IMR-90 (cell line): ENCODE data around the gene GPR75. TPM values are rescaled to one million over a fixed set of nuclear protein-coding genes. Genes with fewer than 3 reads are reported as not detected.

ENCODE experiments used
- ATAC-seq: fragments of 200-7000 bp; cut with Tn5 transposase; 2 replicates; pipeline ENCODE4 v1.9.1; 2020; ENCODE audit warnings: low read depth, mild to moderate bottlenecking, moderate library complexity
- BruUV-seq: library from RNA; stranded (reverse); fragments of 400-500 nt; replicated peaks from 2 replicates; lab custom pipeline; 2021; lab: Mats Ljungman, UMichigan
- CTCF ChIA-PET: fragments of 300-600 bp; formaldehyde crosslinking; extraction: SDS; loops from one replicate; lab custom pipeline; 2021; ENCODE audit warnings: antibody characterized with exemption; lab: Yijun Ruan, JAX
- POLR2A ChIA-PET: fragments of 300-600 bp; sonication (Branson Sonifier 250); formaldehyde crosslinking; loops from one replicate; lab custom pipeline; 2022; ENCODE audit warnings: antibody characterized with exemption; ENCODE audit not compliant: unreplicated experiment; lab: Charles Lee
- DNase-seq: peaks from one replicate; pipeline ENCODE4 v3.0.0; 2013
- H2AFZ ChIP-seq: replicated peaks from 2 replicates; pipeline ENCODE3; 2013; ENCODE audit warnings: low read length, mild to moderate bottlenecking; ENCODE audit not compliant: poor library complexity
- H2AK5ac ChIP-seq: 2 replicates; pipeline ENCODE4 v1.6.1; 2013; ENCODE audit warnings: low read depth, low read length, inconsistent platforms
- H2AK9ac ChIP-seq: replicated peaks from 2 replicates; pipeline ENCODE3; 2013; ENCODE audit warnings: mild to moderate bottlenecking, low read depth, low read length, moderate library complexity; ENCODE audit not compliant: poor library complexity
- H2BK120ac ChIP-seq: 2 replicates; pipeline ENCODE4 v1.6.1; 2013; ENCODE audit warnings: low read depth, low read length, inconsistent platforms
- H2BK15ac ChIP-seq: 3 replicates; pipeline ENCODE4 v1.6.1; 2013; ENCODE audit warnings: low read depth, low read length, inconsistent platforms
- H2BK20ac ChIP-seq: 2 replicates; pipeline ENCODE4 v1.6.1; 2013; ENCODE audit warnings: low read depth, mild to moderate bottlenecking, inconsistent platforms, low read length, moderate library complexity
- H2BK5ac ChIP-seq: 2 replicates; pipeline ENCODE4 v1.6.1; 2013; ENCODE audit warnings: mild to moderate bottlenecking, low read depth, low read length, inconsistent platforms; ENCODE audit not compliant: poor library complexity, severe bottlenecking
- H3K14ac ChIP-seq: replicated peaks from 2 replicates; pipeline ENCODE4 v1.6.1; 2013; ENCODE audit warnings: low read depth, low read length, inconsistent platforms
- H3K18ac ChIP-seq: 2 replicates; pipeline ENCODE4 v1.6.1; 2013; ENCODE audit warnings: low read depth, low read length, control low read depth
- H3K23ac ChIP-seq: 2 replicates; pipeline ENCODE4 v1.6.1; 2013; ENCODE audit warnings: low read depth, low read length, inconsistent platforms
- H3K27ac ChIP-seq: 2 replicates; pipeline ENCODE4 v1.5.1; 2013; ENCODE audit warnings: mild to moderate bottlenecking, control low read depth, low read length; ENCODE audit not compliant: insufficient read depth
- H3K27me3 ChIP-seq: 2 replicates; pipeline ENCODE4 v1.6.1; 2013; ENCODE audit warnings: low read length; ENCODE audit not compliant: control insufficient read depth, insufficient read depth
- H3K36me3 ChIP-seq: 2 replicates; pipeline ENCODE4 v1.6.1; 2013; ENCODE audit warnings: low read length, mixed read lengths; ENCODE audit not compliant: control insufficient read depth, insufficient read depth
- H3K4ac ChIP-seq: 2 replicates; pipeline ENCODE4 v1.6.1; 2013; ENCODE audit warnings: low read depth, low read length, inconsistent platforms
- H3K4me1 ChIP-seq: 2 replicates; pipeline ENCODE4 v1.6.1; 2013; ENCODE audit warnings: low read length, mixed read lengths; ENCODE audit not compliant: control insufficient read depth, insufficient read depth
- H3K4me2 ChIP-seq: 2 replicates; pipeline ENCODE4 v1.6.1; 2013; ENCODE audit warnings: low read depth, mild to moderate bottlenecking, control low read depth, low read length, moderate library complexity
- H3K4me3 ChIP-seq: 2 replicates; pipeline ENCODE4 v1.5.1; 2013; ENCODE audit warnings: low read depth, mild to moderate bottlenecking, control low read depth, low read length, moderate library complexity; ENCODE audit not compliant: insufficient read depth
- H3K56ac ChIP-seq: 2 replicates; pipeline ENCODE4 v1.6.1; 2013; ENCODE audit warnings: low read length, inconsistent platforms; ENCODE audit not compliant: insufficient read depth; ENCODE audit errors: extremely low read depth
- H3K79me1 ChIP-seq, 2 experiments: 2 replicates each; pipeline ENCODE4 v1.6.1; 2013; ENCODE audit warnings: low read length in 2 of 2, inconsistent platforms in 1 of 2, low read depth in 1 of 2
- H3K9ac ChIP-seq: 2 replicates; pipeline ENCODE4 v1.6.1; 2013; ENCODE audit warnings: low read depth, low read length, control low read depth
- H3K9me1 ChIP-seq: 2 replicates; pipeline ENCODE4 v1.6.1; 2013; ENCODE audit warnings: low read length, inconsistent platforms; ENCODE audit not compliant: insufficient read depth
- H3K9me3 ChIP-seq: 2 replicates; pipeline ENCODE4 v1.6.1; 2013; ENCODE audit warnings: low read length; ENCODE audit not compliant: control insufficient read depth, insufficient read depth
- H4K20me1 ChIP-seq: 2 replicates; pipeline ENCODE4 v1.6.1; 2013; ENCODE audit warnings: low read length, inconsistent platforms; ENCODE audit not compliant: insufficient read depth
- H4K5ac ChIP-seq: 2 replicates; pipeline ENCODE4 v1.6.1; 2013; ENCODE audit warnings: mild to moderate bottlenecking, low read depth, low read length, control low read depth
- H4K8ac ChIP-seq, 2 experiments: 2 replicates each; pipeline ENCODE4 v1.6.1; 2013; ENCODE audit warnings: low read depth in 2 of 2, low read length in 2 of 2, control low read depth in 1 of 2, inconsistent platforms in 1 of 2
- H4K91ac ChIP-seq: 2 replicates; pipeline ENCODE4 v1.6.1; 2013; ENCODE audit warnings: low read depth, low read length, inconsistent platforms; ENCODE audit not compliant: insufficient read depth
- MAFK ChIP-seq: IDR thresholded peaks from 2 replicates; pipeline ENCODE4 v1.6.1; 2012; ENCODE audit warnings: low read depth, low read length, improper control_type of control experiment
- MXI1 ChIP-seq: IDR thresholded peaks from 2 replicates; pipeline ENCODE4 v1.6.1; 2012; ENCODE audit warnings: low read depth, mild to moderate bottlenecking, low read length, moderate library complexity, borderline replicate concordance
- WGBS, 2 experiments: methylation state at CpG; one replicate each; pipeline versions ENCODE4 v1.1.5 to v1.1.7; 2013; ENCODE audit warnings: missing lambda C conversion rate in 2 of 2; ENCODE audit not compliant: insufficient read length in 1 of 2; ENCODE audit errors: extremely low coverage in 2 of 2; 5-methylcytosine and 5-hydroxymethylcytosine counted together
- dilution Hi-C: fragments of 300-500 bp; cut with HindIII; formaldehyde crosslinking; loops from one replicate; pipeline ENCODE4 v1.14.3; 2018; ENCODE audit warnings: low sequenced_read_pairs; ENCODE audit not compliant: unreplicated experiment
- in situ Hi-C: fragments of 300-500 bp; cut with MboI; formaldehyde crosslinking; loops from 3 replicates; pipeline ENCODE4 v1.14.3; 2019; ENCODE audit warnings: low sequenced_read_pairs, inconsistent platforms, mixed read lengths
- intact Hi-C: fragments of 100-400 bp; cut with micrococcal nuclease; formaldehyde crosslinking; loops from 2 replicates; pipeline ENCODE4 v1.10.0; 2022
- polyA plus RNA-seq, 3 experiments: library from polyadenylated mRNA; depleted of rRNA; stranded (reverse); fragments of >200 nt; gene quantifications; 2 replicates each; pipeline ENCODE4 v1.2.3, GENCODE V29; 2012; ENCODE audit warnings: low replicate concordance in 1 of 3
- total RNA-seq: library from RNA; depleted of rRNA; stranded (reverse); fragments of >200 nt; gene quantifications from 2 replicates; pipeline ENCODE4 v1.2.3, GENCODE V29; 2012

GPR75 gene
- total and polyA plus RNA-seq, 2 of the 4 experiments (the other 2 are of a cell fraction) = 1.4 to 2.1 TPM

- no peak overlapping the region for H2BK120ac ChIP-seq
- intact Hi-C loops (no loop called here), dilution Hi-C loops (no loop called here), in situ Hi-C loops (no loop called here)
- peaks cover 10 to 11% of the 10 kb centered on the region in 2 experiments for H3K79me1 ChIP-seq
- H3K9ac ChIP-seq = no peak overlapping the region
- no peaks in the 10 kb centered on the region for H3K9me3 ChIP-seq
- H4K5ac ChIP-seq = no peak overlapping the region
- H3K23ac ChIP-seq = no peak overlapping the region
- ChIA-PET CTCF (no interaction called here), POLR2A (no interaction called here)
- DNase-seq (no peak), ATAC-seq (no peak)
- 90% methylated on average over 2 of the region's 4 CpGs; no CpG with 5 or more reads in 1 of the 2 experiments for WGBS, 2 experiments
- H3K27ac ChIP-seq = no peak overlapping the region
- H3K4me1 ChIP-seq = 0 out of 2 replicates have a peak, but pooled peaks cover 2% of the 10 kb centered on the region
- H3K9me1 ChIP-seq = peaks cover 13% of the 10 kb centered on the region; the same call in 1 of the 2 replicates
- H2AK9ac ChIP-seq = no peak overlapping the region
- no peak overlapping the region for H3K4ac ChIP-seq
- peaks cover 9% of the 10 kb centered on the region for H3K36me3 ChIP-seq
- H2BK20ac ChIP-seq = no peak overlapping the region
- H3K4me3 ChIP-seq = no peak overlapping the region
- no peak overlapping the region for H2BK5ac ChIP-seq
- H2BK15ac ChIP-seq = no peak overlapping the region
- H2AK5ac ChIP-seq = no peak overlapping the region
- TF ChIP-seq MXI1 (no peak), MAFK (peak; percentile 84)
- H4K20me1 ChIP-seq = no peaks in the 10 kb centered on the region
- H3K18ac ChIP-seq = no peak overlapping the region
- no peak overlapping the region for H2AFZ ChIP-seq
- H3K14ac ChIP-seq = no peak overlapping the region
- no peak overlapping the region for H4K91ac ChIP-seq
- no peaks in the 10 kb centered on the region for H3K27me3 ChIP-seq
- no peak overlapping the region for H4K8ac ChIP-seq
- BruUV-seq = no TSS peak
- no peak overlapping the region for H3K56ac ChIP-seq
- no peak overlapping the region for H3K4me2 ChIP-seq
Observed at GRCh38 chr2:53852532-53852931, 7.2 kb downstream of the GPR75 start.
